ENCODE measurements around the gene CCT7.

Gene CCT7

DNA sequence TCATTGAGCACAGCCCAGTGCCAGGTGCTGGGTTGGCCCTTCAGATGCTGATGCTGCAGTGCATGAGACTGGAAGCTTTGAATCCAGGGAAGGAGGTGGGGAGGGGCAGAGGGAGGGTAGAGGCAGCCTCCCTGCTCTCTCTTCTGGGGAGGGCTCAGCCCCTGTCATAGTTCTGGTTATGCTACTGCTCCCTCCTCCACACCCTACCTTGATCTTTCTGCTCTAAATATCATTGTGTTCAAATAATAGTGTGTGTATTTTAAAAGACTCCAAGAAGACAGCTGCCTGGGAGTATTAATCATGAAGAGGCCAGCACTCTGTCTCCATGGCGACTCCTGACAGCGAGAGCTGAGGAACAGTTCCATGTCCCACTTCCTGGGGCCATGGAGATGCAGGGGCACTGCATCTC is 63.0 kb downstream of the CCT7 start:
- TF ChIP-seq CREB1 (IDR thresholded peaks at IDR 0.05; ENCODE audit: low read depth): no peak
- TF ChIP-seq FOXM1 (IDR thresholded peaks at IDR 0.05; ENCODE audit: borderline replicate concordance, low read depth): no peak
- TF ChIP-seq RAD21 (IDR thresholded peaks at IDR 0.05; ENCODE audit: low read depth): no peak
- no peak for TF ChIP-seq TCF12 (IDR thresholded peaks at IDR 0.05; ENCODE audit: low read depth)
- TF ChIP-seq, protein P1, sequence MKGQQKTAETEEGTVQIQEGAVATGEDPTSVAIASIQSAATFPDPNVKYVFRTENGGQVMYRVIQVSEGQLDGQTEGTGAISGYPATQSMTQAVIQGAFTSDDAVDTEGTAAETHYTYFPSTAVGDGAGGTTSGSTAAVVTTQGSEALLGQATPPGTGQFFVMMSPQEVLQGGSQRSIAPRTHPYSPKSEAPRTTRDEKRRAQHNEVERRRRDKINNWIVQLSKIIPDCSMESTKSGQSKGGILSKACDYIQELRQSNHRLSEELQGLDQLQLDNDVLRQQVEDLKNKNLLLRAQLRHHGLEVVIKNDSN (IDR thresholded peaks at IDR 0.05): no peak
- TF ChIP-seq CEBPB (IDR thresholded peaks at IDR 0.05): no peak
- no peak for TF ChIP-seq ZBTB7A (IDR thresholded peaks at IDR 0.05; ENCODE audit: low read depth)
- TF ChIP-seq, protein P2, sequence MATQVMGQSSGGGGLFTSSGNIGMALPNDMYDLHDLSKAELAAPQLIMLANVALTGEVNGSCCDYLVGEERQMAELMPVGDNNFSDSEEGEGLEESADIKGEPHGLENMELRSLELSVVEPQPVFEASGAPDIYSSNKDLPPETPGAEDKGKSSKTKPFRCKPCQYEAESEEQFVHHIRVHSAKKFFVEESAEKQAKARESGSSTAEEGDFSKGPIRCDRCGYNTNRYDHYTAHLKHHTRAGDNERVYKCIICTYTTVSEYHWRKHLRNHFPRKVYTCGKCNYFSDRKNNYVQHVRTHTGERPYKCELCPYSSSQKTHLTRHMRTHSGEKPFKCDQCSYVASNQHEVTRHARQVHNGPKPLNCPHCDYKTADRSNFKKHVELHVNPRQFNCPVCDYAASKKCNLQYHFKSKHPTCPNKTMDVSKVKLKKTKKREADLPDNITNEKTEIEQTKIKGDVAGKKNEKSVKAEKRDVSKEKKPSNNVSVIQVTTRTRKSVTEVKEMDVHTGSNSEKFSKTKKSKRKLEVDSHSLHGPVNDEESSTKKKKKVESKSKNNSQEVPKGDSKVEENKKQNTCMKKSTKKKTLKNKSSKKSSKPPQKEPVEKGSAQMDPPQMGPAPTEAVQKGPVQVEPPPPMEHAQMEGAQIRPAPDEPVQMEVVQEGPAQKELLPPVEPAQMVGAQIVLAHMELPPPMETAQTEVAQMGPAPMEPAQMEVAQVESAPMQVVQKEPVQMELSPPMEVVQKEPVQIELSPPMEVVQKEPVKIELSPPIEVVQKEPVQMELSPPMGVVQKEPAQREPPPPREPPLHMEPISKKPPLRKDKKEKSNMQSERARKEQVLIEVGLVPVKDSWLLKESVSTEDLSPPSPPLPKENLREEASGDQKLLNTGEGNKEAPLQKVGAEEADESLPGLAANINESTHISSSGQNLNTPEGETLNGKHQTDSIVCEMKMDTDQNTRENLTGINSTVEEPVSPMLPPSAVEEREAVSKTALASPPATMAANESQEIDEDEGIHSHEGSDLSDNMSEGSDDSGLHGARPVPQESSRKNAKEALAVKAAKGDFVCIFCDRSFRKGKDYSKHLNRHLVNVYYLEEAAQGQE (IDR thresholded peaks at IDR 0.05; ENCODE audit: low read depth): no peak
- no peak for TF ChIP-seq EGR1 (IDR thresholded peaks at IDR 0.05)
- TF ChIP-seq TAF1 (IDR thresholded peaks at IDR 0.05; ENCODE audit: low read depth): no peak
- TF ChIP-seq TEAD4 (IDR thresholded peaks at IDR 0.05): no peak
- TF ChIP-seq, protein P3, sequence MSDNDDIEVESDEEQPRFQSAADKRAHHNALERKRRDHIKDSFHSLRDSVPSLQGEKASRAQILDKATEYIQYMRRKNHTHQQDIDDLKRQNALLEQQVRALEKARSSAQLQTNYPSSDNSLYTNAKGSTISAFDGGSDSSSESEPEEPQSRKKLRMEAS (IDR thresholded peaks at IDR 0.05): no peak
- no peak for TF ChIP-seq EP300 (IDR thresholded peaks at IDR 0.05; ENCODE audit: borderline replicate concordance)
- no peak for TF ChIP-seq NFIC (IDR thresholded peaks at IDR 0.05)
- no peak for TF ChIP-seq YY1 (IDR thresholded peaks at IDR 0.05; ENCODE audit: low read depth)

DNA sequence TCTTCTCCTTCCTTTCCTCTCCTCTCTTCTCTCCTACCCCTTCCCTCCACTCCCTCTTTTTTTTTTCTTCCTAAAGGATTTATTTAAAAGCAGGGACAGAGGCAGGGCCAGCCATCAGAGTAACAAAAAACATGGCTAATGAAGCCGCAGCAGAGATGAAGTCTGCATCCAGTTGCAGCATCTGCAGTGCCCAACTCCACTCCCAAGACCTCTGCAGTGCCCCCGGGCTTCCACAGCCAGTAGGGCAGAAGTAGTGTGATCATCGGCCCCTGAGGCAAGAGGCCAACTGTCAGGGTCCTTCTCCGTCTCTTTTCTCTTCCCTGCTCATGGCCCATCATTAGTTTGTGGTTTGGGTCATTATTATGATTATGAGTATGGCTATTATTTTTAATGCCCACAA is 63.5 kb downstream of the CCT7 start:
- TF ChIP-seq EGR1 (IDR thresholded peaks at IDR 0.05): no peak

DNA sequence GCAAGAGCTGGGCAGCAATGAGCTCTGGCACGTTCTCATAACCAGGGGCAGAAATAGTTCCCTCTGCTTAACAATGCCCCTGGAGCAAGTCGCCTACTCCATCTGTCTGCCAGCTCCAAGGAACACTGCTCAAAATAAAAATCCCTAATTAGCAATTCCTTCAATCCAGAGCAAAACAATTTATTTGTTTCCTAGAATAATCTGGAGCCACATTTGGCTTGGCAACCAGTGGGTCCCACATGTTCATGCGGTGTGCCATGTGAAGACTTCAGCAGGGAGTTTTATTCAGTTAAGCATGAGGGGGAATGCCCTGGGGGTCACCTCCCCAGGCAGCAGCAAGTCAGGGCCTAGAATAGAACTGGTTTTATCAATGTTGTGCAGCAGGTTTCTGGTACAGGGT is 66.8 kb downstream of the CCT7 start:
- TF ChIP-seq, protein P1 (IDR thresholded peaks at IDR 0.05): no peak
- TF ChIP-seq, protein P2 (IDR thresholded peaks at IDR 0.05; ENCODE audit: low read depth): no peak
- TF ChIP-seq TAF1 (IDR thresholded peaks at IDR 0.05; ENCODE audit: low read depth): no peak
- no peak for TF ChIP-seq CEBPB (IDR thresholded peaks at IDR 0.05)
- no peak for TF ChIP-seq TCF12 (IDR thresholded peaks at IDR 0.05; ENCODE audit: low read depth)
- TF ChIP-seq, protein P3 (IDR thresholded peaks at IDR 0.05): no peak
- no peak for TF ChIP-seq EGR1 (IDR thresholded peaks at IDR 0.05)
- TF ChIP-seq EP300 (IDR thresholded peaks at IDR 0.05; ENCODE audit: borderline replicate concordance): no peak
- TF ChIP-seq YY1 (IDR thresholded peaks at IDR 0.05; ENCODE audit: low read depth): no peak
- no peak for TF ChIP-seq ZBTB7A (IDR thresholded peaks at IDR 0.05; ENCODE audit: low read depth)
- TF ChIP-seq NFIC (IDR thresholded peaks at IDR 0.05): no peak
- no peak for TF ChIP-seq FOXM1 (IDR thresholded peaks at IDR 0.05; ENCODE audit: borderline replicate concordance, low read depth)
- no peak for TF ChIP-seq RAD21 (IDR thresholded peaks at IDR 0.05; ENCODE audit: low read depth)
- TF ChIP-seq TEAD4 (IDR thresholded peaks at IDR 0.05): no peak

DNA sequence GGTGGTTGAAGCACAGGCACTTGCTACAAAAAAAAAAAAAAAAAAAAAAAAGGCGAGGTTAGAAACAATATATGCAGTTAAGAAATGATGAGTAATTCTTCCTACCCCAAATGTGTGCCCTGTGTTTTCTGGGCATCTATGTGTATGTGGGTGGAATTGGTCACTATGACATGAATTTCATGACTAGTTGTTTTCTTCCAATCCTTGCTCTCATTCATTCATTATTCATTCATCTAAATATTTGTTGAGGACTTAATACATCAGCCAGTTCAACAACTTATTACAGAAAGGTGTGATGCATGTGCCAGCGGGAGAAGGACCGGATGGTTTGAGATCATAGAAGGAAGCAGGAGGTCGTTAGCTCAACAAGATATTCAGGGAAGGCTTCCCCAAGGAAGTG is 67.5 kb downstream of the CCT7 start:
- TF ChIP-seq CEBPB (IDR thresholded peaks at IDR 0.05) (no peak), TEAD4 (IDR thresholded peaks at IDR 0.05) (no peak), ZBTB7A (IDR thresholded peaks at IDR 0.05; ENCODE audit: low read depth) (no peak), FOXM1 (IDR thresholded peaks at IDR 0.05; ENCODE audit: borderline replicate concordance, low read depth) (no peak), YY1 (IDR thresholded peaks at IDR 0.05; ENCODE audit: low read depth) (no peak), EP300 (IDR thresholded peaks at IDR 0.05; ENCODE audit: borderline replicate concordance) (no peak), NFIC (IDR thresholded peaks at IDR 0.05) (no peak), CREB1 (IDR thresholded peaks at IDR 0.05; ENCODE audit: low read depth) (no peak), RAD21 (IDR thresholded peaks at IDR 0.05; ENCODE audit: low read depth) (no peak), TAF1 (IDR thresholded peaks at IDR 0.05; ENCODE audit: low read depth) (no peak), EGR1 (IDR thresholded peaks at IDR 0.05) (no peak), TCF12 (IDR thresholded peaks at IDR 0.05; ENCODE audit: low read depth) (no peak)
- TF ChIP-seq, protein P2 (IDR thresholded peaks at IDR 0.05; ENCODE audit: low read depth): no peak
- TF ChIP-seq, protein P3 (IDR thresholded peaks at IDR 0.05): no peak
- TF ChIP-seq, protein P1 (IDR thresholded peaks at IDR 0.05): no peak

Data from Ishikawa (cell line).